Ishikawa (cell line): ENCODE measurements around the gene CSF2.

Source experiments
- CEBPB ChIP-seq: IDR thresholded peaks from 2 replicates; pipeline ENCODE4 v1.6.1; 2012
- CREB1 ChIP-seq: IDR thresholded peaks from 2 replicates; pipeline ENCODE4 v1.6.1; 2012; ENCODE audit warnings: low read depth
- EGR1 ChIP-seq: IDR thresholded peaks from 2 replicates; pipeline ENCODE4 v1.6.1; 2012
- EP300 ChIP-seq: IDR thresholded peaks from 2 replicates; pipeline ENCODE4 v1.6.1; 2012; ENCODE audit warnings: borderline replicate concordance
- FOXM1 ChIP-seq: IDR thresholded peaks from 2 replicates; pipeline ENCODE4 v1.6.1; 2012; ENCODE audit warnings: low read depth, borderline replicate concordance
- NFIC ChIP-seq: IDR thresholded peaks from 2 replicates; pipeline ENCODE4 v1.6.1; 2012
- RAD21 ChIP-seq: IDR thresholded peaks from 2 replicates; pipeline ENCODE4 v1.6.1; 2012; ENCODE audit warnings: low read depth
- TAF1 ChIP-seq: IDR thresholded peaks from 2 replicates; pipeline ENCODE4 v1.6.1; 2012; ENCODE audit warnings: low read depth, mild to moderate bottlenecking
- TCF12 ChIP-seq: IDR thresholded peaks from 2 replicates; pipeline ENCODE4 v1.6.1; 2012; ENCODE audit warnings: low read depth
- TEAD4 ChIP-seq: IDR thresholded peaks from 2 replicates; pipeline ENCODE4 v1.6.1; 2012
- YY1 ChIP-seq: IDR thresholded peaks from 2 replicates; pipeline ENCODE4 v1.6.1; 2012; ENCODE audit warnings: low read depth
- ZBTB7A ChIP-seq: IDR thresholded peaks from 2 replicates; pipeline ENCODE4 v1.6.1; 2012; ENCODE audit warnings: low read depth
- TF ChIP-seq, protein P1 (sequence below): IDR thresholded peaks from 2 replicates; pipeline ENCODE4 v1.6.1; 2012; ENCODE audit warnings: low read depth, mild to moderate bottlenecking
- TF ChIP-seq, protein P2 (sequence below): IDR thresholded peaks from 2 replicates; pipeline ENCODE4 v1.6.1; 2012
- TF ChIP-seq, protein P3 (sequence below): IDR thresholded peaks from 2 replicates; pipeline ENCODE4 v1.6.1; 2012

Gene CSF2

DNA sequence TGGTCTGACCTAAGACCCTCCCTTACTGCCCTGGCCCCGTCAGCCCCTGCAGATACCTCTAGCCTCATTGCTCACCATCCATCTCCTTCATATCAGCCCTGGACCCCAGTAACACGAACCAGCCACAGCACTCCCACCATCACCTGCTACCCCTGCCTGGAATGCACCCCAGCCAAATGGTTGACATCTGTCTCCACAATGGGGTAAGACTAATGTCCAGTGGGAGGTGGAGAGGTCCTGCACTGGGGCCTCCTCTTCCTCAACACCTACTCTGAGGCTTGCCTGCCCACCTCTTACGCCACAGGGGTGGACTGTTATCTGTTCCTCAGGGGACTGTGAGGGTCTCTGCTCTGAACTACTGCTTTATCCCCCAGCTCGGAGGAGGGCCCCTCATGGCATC is 12.1 kb downstream of the CSF2 start:
- no peak for TF ChIP-seq RAD21
- TF ChIP-seq, protein P1, sequence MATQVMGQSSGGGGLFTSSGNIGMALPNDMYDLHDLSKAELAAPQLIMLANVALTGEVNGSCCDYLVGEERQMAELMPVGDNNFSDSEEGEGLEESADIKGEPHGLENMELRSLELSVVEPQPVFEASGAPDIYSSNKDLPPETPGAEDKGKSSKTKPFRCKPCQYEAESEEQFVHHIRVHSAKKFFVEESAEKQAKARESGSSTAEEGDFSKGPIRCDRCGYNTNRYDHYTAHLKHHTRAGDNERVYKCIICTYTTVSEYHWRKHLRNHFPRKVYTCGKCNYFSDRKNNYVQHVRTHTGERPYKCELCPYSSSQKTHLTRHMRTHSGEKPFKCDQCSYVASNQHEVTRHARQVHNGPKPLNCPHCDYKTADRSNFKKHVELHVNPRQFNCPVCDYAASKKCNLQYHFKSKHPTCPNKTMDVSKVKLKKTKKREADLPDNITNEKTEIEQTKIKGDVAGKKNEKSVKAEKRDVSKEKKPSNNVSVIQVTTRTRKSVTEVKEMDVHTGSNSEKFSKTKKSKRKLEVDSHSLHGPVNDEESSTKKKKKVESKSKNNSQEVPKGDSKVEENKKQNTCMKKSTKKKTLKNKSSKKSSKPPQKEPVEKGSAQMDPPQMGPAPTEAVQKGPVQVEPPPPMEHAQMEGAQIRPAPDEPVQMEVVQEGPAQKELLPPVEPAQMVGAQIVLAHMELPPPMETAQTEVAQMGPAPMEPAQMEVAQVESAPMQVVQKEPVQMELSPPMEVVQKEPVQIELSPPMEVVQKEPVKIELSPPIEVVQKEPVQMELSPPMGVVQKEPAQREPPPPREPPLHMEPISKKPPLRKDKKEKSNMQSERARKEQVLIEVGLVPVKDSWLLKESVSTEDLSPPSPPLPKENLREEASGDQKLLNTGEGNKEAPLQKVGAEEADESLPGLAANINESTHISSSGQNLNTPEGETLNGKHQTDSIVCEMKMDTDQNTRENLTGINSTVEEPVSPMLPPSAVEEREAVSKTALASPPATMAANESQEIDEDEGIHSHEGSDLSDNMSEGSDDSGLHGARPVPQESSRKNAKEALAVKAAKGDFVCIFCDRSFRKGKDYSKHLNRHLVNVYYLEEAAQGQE, result no peak
- TF ChIP-seq FOXM1, result no peak
- no peak for TF ChIP-seq EP300
- no peak for TF ChIP-seq NFIC
- TF ChIP-seq YY1, result no peak
- TF ChIP-seq ZBTB7A, result no peak
- TF ChIP-seq TAF1, result no peak
- TF ChIP-seq TEAD4, result no peak
- TF ChIP-seq, protein P2, sequence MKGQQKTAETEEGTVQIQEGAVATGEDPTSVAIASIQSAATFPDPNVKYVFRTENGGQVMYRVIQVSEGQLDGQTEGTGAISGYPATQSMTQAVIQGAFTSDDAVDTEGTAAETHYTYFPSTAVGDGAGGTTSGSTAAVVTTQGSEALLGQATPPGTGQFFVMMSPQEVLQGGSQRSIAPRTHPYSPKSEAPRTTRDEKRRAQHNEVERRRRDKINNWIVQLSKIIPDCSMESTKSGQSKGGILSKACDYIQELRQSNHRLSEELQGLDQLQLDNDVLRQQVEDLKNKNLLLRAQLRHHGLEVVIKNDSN, result no peak
- TF ChIP-seq CEBPB, result no peak
- TF ChIP-seq, protein P3, sequence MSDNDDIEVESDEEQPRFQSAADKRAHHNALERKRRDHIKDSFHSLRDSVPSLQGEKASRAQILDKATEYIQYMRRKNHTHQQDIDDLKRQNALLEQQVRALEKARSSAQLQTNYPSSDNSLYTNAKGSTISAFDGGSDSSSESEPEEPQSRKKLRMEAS, result no peak
- no peak for TF ChIP-seq EGR1

DNA sequence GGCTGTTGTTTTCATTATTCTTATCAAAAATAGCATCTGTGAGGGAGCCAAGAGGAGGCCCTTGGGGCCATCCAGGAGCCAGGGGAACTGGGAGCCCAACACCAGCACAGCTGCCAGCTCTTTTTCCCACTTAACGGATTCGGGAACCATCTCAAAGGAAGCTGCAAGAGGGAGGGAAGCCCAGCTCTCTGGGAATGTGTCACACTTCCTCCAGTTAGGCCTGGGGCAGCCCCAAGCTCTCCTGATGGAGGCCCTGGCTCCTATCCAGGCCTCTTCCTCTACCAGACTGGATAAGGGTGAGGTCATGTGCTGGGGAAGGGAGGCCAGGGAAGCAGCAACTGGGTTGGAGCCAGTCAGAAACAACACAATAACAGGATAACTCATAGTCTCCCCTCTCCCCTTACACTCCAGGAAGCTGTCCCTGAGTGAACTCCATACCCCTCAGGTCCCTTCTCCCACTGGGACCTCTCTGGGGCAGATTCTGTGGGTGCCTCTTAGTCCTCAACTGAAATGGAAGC is 12.7 kb downstream of the CSF2 start:
- TF ChIP-seq CEBPB (no peak), YY1 (no peak), NFIC (no peak), CREB1 (no peak), RAD21 (no peak), FOXM1 (no peak)

DNA sequence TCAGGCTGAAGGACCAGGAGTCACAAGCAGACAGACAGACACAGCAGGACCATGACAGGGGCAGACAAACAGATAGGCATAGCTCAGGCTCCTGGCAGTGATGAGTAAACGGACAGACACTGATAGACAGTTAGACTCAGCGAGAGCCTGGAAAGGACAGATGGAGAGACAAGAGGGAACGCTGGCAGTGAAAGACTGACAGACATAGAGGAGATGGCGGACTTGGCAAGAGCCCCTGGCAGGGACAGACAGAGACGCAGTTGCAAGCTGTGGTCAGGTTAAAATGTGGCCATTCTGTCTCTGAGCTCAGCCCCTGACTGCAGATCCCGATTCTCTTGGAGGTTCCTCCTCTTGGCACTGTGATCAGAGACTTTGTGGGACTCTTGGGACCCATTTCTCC is 13.6 kb downstream of the CSF2 start:
- TF ChIP-seq EP300 (no peak), YY1 (no peak), RAD21 (no peak), TCF12 (no peak), CREB1 (no peak)
- TF ChIP-seq, protein P1, result no peak
- TF ChIP-seq, protein P3, result no peak

DNA sequence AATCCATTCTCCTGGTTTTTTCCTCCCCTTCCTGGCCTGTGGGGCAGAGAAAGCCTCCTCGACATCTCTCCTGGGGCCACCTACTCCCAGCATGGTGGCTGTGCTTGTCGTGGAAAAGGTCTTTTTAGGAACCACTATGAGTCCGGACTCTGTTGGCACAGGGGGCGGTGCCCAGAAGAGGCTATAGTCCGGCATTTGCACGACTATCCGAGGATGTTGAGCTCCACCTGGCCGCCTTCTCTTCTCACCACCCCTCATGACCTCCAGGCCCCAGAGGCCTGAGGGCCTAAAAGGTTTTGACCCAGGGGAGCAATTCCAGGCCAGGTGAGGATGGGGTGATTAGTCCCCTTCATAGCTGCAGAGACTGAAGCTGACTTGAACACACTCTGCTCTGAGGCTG is 14.1 kb downstream of the CSF2 start:
- TF ChIP-seq TAF1 (no peak), ZBTB7A (no peak), EP300 (no peak), RAD21 (no peak), CEBPB (no peak), YY1 (no peak), EGR1 (no peak), TEAD4 (no peak), NFIC (no peak), TCF12 (no peak), FOXM1 (no peak), CREB1 (no peak)
- TF ChIP-seq, protein P2, result no peak
- TF ChIP-seq, protein P1, result no peak
- TF ChIP-seq, protein P3, result no peak

DNA sequence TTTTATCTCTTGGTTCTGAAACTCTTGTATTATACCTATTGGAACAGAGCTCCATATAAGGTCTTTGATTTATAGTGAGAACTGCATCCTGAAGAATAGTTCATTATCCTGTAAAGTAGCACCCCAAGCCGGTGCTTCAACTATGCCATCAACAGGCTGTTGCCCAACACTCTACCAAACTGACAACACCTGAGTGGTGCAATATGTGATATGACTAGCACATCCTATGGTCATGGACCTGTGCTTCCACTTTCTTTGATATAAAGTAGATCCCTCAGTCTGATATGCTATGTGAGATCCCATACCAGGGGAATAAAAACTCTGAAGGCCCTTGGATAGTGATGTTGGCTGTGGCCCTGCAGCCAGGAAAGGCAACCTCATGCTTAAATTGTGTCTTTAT is 15.8 kb downstream of the CSF2 start:
- no peak for TF ChIP-seq TCF12
- TF ChIP-seq RAD21, result no peak
- TF ChIP-seq, protein P1, result no peak
- TF ChIP-seq, protein P2, result no peak
- no peak for TF ChIP-seq FOXM1
- no peak for TF ChIP-seq NFIC
- TF ChIP-seq EP300, result no peak
- TF ChIP-seq CREB1, result no peak
- TF ChIP-seq, protein P3, result no peak
